ENCODE data around the gene SSUH2. TPM values are rescaled to one million over a fixed set of nuclear protein-coding genes. Genes with fewer than 3 reads are reported as not detected.
A peak's percentile ranks its signal among the peaks of the same experiment; 100 is the strongest.

SSUH2 gene
- total and polyA plus RNA-seq, 2 of the 13 experiments (the other 11 are each of a cell fraction or from before 2014, with no cell fraction given): 38.1 to 136 TPM

GRCh38 chr3:8648909-8649741 lies 4.5 kb upstream of the SSUH2 start:
- Histone ChIP-seq H3K4me2 (ENCODE audit: low read depth, low read length) (peak overlapping the region; percentile 92), H3K27ac (ENCODE audit: extremely low read length, insufficient read depth, low read length) (peak overlapping the region; percentile 71), H3K79me2 (ENCODE audit: insufficient read depth, low read length) (peaks cover 70% of the 10 kb centered on the region), H3K27me3 (ENCODE audit: control insufficient read depth in 1 of 2, insufficient read depth in 2 of 2, low read length in 2 of 2) (no peaks in the 10 kb centered on the region), H4K20me1 (ENCODE audit: insufficient read depth, low read length) (no peaks in the 10 kb centered on the region), H3K4me1 (ENCODE audit: insufficient read depth, low read length) (peaks cover 100% of the 10 kb centered on the region), H3K9ac (ENCODE audit: insufficient read depth, low read depth, low read length) (peak overlapping the region; percentile 77), H2AFZ (ENCODE audit: low read length) (no peak overlapping the region), H3K4me3 (replicated peaks in 1 of 3; ENCODE audit: insufficient read depth in 1 of 3, low read depth in 2 of 3, low read length in 3 of 3) (peak overlapping the region; percentile 24 to 71 (median 39); a peak in 5 of 6 replicates), H3K36me3 (replicated peaks in 1 of 2; ENCODE audit: control insufficient read depth in 1 of 2, insufficient read depth in 2 of 2, low read length in 2 of 2) (peaks cover 3 to 28% of the 10 kb centered on the region in 2 experiments), H3K9me3 (ENCODE audit: low read length) (no peaks in the 10 kb centered on the region)
- DNase-seq (ENCODE audit: low spot score) (peak; percentile 34), FAIRE-seq (peak; percentile 28), ATAC-seq (peak; percentile 14)
- in situ Hi-C loops (cut with HindIII; ENCODE audit: extremely low pct_ligation_motif_present, low pct_unique_long_range_greater_than_20kb): no loop called here
- CTCF ChIA-PET (ENCODE audit: low intra/inter-chr PET ratio, low total read pairs): no interaction called here
- WGBS (ENCODE audit: low lambda C conversion rate): 27% methylated on average over 11 of the region's 11 CpGs
- BruUV-seq (replicated peaks): no TSS peak
- POLR2A ChIA-PET: interaction anchor here (0.8 to 1.8 kb wide), 10 partner anchors 8 to 205 kb away, joined by 3 to 7 read pairs (median 3); no protein-coding TSS in a partner anchor
- intact Hi-C loops (cut with micrococcal nuclease; ENCODE audit: unreplicated experiment): no loop called here
- TF ChIP-seq SOX13 (IDR thresholded peaks at IDR 0.05) (no peak), SOX13 (CRISPR knock-in tag; conservative IDR thresholded peaks at IDR 0.05 in 1 of 2, IDR thresholded peaks at IDR 0.05 in 1 of 2) (peak in 1 of 2 experiments; percentile 25; a peak in 1 of 4 replicates), ZNF263 (CRISPR knock-in tag; IDR thresholded peaks at IDR 0.05) (peak; percentile 90), LBX2 (CRISPR knock-in tag; IDR thresholded peaks at IDR 0.05; ENCODE audit: borderline replicate concordance) (0 out of 2 replicates have a peak, but pooled peaks have one; percentile 33), FOXP4 (CRISPR knock-in tag; IDR thresholded peaks at IDR 0.05) (no peak), HNF4G (IDR thresholded peaks at IDR 0.05; ENCODE audit: borderline replicate concordance, low read depth, low read length) (peak; percentile 44; the same call in 1 of the 2 replicates), HNF4G (CRISPR knock-in tag; IDR thresholded peaks at IDR 0.05; ENCODE audit: borderline replicate concordance, low read depth) (no peak), MBNL3 (CRISPR knock-in tag; conservative IDR thresholded peaks at IDR 0.05) (no peak), PATZ1 (CRISPR knock-in tag; IDR thresholded peaks at IDR 0.05) (0 out of 2 replicates have a peak, but pooled peaks have one; percentile 8), SIX4 (CRISPR knock-in tag; IDR thresholded peaks at IDR 0.05) (0 out of 2 replicates have a peak, but pooled peaks have one; percentile 7), REPIN1 (CRISPR knock-in tag; IDR thresholded peaks at IDR 0.05; ENCODE audit: borderline replicate concordance, low read depth) (peak; percentile 51; the same call in 1 of the 2 replicates), ZNF549 (CRISPR knock-in tag; IDR thresholded peaks at IDR 0.05) (peak; percentile 71; the same call in 1 of the 2 replicates), ZNF615 (CRISPR knock-in tag; IDR thresholded peaks at IDR 0.05; ENCODE audit: borderline replicate concordance) (no peak), PAF1 (CRISPR knock-in tag; IDR thresholded peaks at IDR 0.05) (no peak), EEA1 (CRISPR knock-in tag; IDR thresholded peaks at IDR 0.05; ENCODE audit: borderline replicate concordance) (0 out of 2 replicates have a peak, but pooled peaks have one; percentile 73), ZNF292 (CRISPR knock-in tag; IDR thresholded peaks at IDR 0.05; ENCODE audit: borderline replicate concordance, low read depth) (peak; percentile 75; the same call in 1 of the 2 replicates), ZNF550 (CRISPR knock-in tag; IDR thresholded peaks at IDR 0.05; ENCODE audit: borderline replicate concordance) (no peak)
- TF ChIP-seq, protein P1, sequence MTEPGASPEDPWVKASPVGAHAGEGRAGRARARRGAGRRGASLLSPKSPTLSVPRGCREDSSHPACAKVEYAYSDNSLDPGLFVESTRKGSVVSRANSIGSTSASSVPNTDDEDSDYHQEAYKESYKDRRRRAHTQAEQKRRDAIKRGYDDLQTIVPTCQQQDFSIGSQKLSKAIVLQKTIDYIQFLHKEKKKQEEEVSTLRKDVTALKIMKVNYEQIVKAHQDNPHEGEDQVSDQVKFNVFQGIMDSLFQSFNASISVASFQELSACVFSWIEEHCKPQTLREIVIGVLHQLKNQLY (CRISPR knock-in tag; IDR thresholded peaks at IDR 0.05): no peak

Measured in HepG2 (cell line).